Measurements from ENCODE around the gene GJA9. TPM values are rescaled to one million over a fixed set of nuclear protein-coding genes. Genes with fewer than 3 reads are reported as not detected.

The GJA9 gene
- total and polyA plus RNA-seq, 9 donors = not detected

DNA sequence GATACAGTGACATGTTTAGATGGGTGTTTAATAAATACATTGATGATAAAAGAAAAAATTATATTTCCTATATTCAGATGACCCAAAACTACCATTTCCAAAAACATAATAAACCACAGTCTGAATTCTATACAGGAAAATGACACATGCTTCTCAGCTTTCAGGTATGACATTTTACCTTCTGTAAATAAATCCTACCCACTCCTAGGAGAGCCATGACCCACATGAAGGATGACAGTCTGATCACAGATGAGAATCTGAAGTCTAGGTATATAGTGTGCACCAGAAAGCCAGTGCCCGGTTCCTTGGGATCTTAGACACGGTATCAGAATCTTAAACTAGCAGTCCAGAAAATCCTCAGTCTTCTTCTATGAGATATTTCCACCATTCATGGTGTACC, 3.7 kb upstream of the GJA9 start:
- no peaks in the 10 kb centered on the region for H3K4me1 ChIP-seq (ENCODE audit: insufficient read depth)

GRCh38 chr1:38875811-38876210, 5.6 kb downstream of the GJA9 start:
- DNase-seq = no peak
- 80 to 93% (median 89%) methylated on average over 2 of the region's 2 CpGs for WGBS, 3 donors
- intact Hi-C loops (cut with DNase I) = loop anchor here in 2 of 4 donors (10.0 kb wide), 1 partner anchor 119 kb away; the partner anchor contains the start of gene AKIRIN1 (in 2 of the 2)

More for the DNA sequence above, 3.7 kb upstream of the GJA9 start:
- TF ChIP-seq, protein P1, sequence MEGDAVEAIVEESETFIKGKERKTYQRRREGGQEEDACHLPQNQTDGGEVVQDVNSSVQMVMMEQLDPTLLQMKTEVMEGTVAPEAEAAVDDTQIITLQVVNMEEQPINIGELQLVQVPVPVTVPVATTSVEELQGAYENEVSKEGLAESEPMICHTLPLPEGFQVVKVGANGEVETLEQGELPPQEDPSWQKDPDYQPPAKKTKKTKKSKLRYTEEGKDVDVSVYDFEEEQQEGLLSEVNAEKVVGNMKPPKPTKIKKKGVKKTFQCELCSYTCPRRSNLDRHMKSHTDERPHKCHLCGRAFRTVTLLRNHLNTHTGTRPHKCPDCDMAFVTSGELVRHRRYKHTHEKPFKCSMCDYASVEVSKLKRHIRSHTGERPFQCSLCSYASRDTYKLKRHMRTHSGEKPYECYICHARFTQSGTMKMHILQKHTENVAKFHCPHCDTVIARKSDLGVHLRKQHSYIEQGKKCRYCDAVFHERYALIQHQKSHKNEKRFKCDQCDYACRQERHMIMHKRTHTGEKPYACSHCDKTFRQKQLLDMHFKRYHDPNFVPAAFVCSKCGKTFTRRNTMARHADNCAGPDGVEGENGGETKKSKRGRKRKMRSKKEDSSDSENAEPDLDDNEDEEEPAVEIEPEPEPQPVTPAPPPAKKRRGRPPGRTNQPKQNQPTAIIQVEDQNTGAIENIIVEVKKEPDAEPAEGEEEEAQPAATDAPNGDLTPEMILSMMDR (IDR thresholded peaks at IDR 0.05) = no peak
- 97 to 98% (median 97%) methylated on average over 2 of the region's 2 CpGs for WGBS, 3 donors
- no peak for DNase-seq
- intact Hi-C loops (cut with DNase I) = no loop called here
- no peak overlapping the region for H3K4me3 ChIP-seq
- no peaks in the 10 kb centered on the region for H3K27me3 ChIP-seq
- no peak overlapping the region for H3K27ac ChIP-seq
- no peaks in the 10 kb centered on the region for H3K36me3 ChIP-seq
- no peaks in the 10 kb centered on the region for H3K9me3 ChIP-seq

DNA sequence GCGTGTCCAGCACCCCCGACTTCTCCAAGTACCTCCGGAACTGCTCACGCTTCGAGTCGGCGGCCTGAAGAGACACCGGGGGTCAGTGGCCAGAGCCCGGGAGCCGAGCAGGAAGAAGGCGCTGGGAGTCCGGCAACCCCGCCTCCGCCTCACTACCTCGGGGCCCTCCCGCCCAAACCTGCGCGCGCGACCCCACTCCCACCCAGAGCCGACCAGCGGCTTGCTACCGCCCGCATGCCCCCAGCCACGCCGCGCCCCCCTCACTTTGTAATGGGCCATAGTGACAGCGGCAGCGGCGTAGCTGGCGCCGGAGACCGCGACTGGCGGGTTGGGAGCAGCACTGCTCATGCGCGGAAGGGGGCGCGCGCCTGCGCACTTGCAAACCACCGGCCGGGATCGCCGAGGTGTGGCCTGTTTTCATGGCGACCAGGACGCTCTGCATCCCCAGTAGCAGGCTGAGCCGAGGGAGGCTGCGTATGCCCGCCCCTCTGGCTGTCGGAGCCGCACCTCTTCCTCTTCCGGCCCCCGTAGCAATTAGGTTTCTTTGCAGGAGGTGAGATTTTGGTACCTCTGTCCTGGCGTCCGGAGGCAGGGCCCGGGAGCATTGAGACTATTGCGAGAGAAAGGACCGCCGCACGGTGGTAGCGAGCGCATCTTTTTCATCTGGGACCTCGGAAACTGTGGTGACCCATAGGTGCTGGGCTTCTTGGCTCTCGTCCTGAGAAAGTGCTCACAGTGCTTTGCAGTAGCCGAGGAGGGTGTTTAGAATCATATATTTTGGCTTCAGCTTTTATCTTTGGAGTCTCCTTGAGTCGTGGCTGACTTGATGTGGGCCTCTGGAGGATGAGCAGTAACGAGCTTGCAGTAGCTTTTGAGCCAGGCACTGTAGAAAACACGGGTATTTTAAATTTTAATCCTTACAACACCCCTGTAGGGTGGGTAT, 8.1 kb downstream of the GJA9 start, which contains the start of gene MYCBP:
Gene MYCBP (minus strand): TSS at position 322 of the 943 bp plus-strand sequence. CDS start 43 bp downstream, at position 279.
- H3K9me3 ChIP-seq = no peaks in the 10 kb centered on the region
- H3K27me3 ChIP-seq = no peaks in the 10 kb centered on the region
- DNase-seq = peak; percentile 94 to 97 (median 94)
- no peaks in the 10 kb centered on the region for H3K36me3 ChIP-seq
- peak within 1 kb of the TSS; percentile 98 for H3K4me3 ChIP-seq
- peak within 1 kb of the TSS; percentile 2 to 34 for H3K27ac ChIP-seq
- no peak for TF ChIP-seq EP300 (IDR thresholded peaks at IDR 0.05)
- TF ChIP-seq, protein P1 (IDR thresholded peaks at IDR 0.05) = peak in 2 of 3 donors; percentile 10 to 51
- no peaks in the 10 kb centered on the region for H3K4me1 ChIP-seq (ENCODE audit: insufficient read depth)
- intact Hi-C loops (cut with DNase I) = loop anchor here in 2 of 4 donors (5.0 to 10.0 kb wide), 2 partner anchors 122 to 209 kb away; partner anchors contain the start of gene AKIRIN1 (in 2 of the 2)
- 0 to 1% (median 0%) methylated on average over 39 to 69 of the region's 69 CpGs for WGBS, 3 donors

More at GRCh38 chr1:38875811-38876210, 5.6 kb downstream of the GJA9 start:
- Histone ChIP-seq H3K27me3 (no peaks in the 10 kb centered on the region), H3K36me3 (no peaks in the 10 kb centered on the region), H3K4me3 (no peak overlapping the region), H3K9me3 (no peaks in the 10 kb centered on the region), H3K4me1 (ENCODE audit: insufficient read depth) (no peaks in the 10 kb centered on the region), H3K27ac (no peak overlapping the region)
- TF ChIP-seq EP300 (IDR thresholded peaks at IDR 0.05) (no peak), POLR2A (IDR thresholded peaks at IDR 0.05) (no peak)
- TF ChIP-seq, protein P1 (IDR thresholded peaks at IDR 0.05) = no peak

- no peaks in the 10 kb centered on the region for H3K27me3 ChIP-seq
- H3K4me1 ChIP-seq (ENCODE audit: insufficient read depth) = no peaks in the 10 kb centered on the region
- no peak overlapping the region for H3K27ac ChIP-seq
- no peaks in the 10 kb centered on the region for H3K9me3 ChIP-seq
- no peaks in the 10 kb centered on the region for H3K36me3 ChIP-seq
- no peak for TF ChIP-seq POLR2A (IDR thresholded peaks at IDR 0.05)
- no peak for TF ChIP-seq EP300 (IDR thresholded peaks at IDR 0.05)
- TF ChIP-seq, protein P1 (IDR thresholded peaks at IDR 0.05) = no peak
- WGBS, 3 donors = 2 to 5% (median 2%) methylated on average over 24 to 25 of the region's 25 CpGs
- peak overlapping the region; percentile 98 for H3K4me3 ChIP-seq
- intact Hi-C loops (cut with DNase I) = loop anchor here in 2 of 4 donors (5.0 to 10.0 kb wide), 2 partner anchors 122 to 210 kb away; partner anchors contain the start of gene AKIRIN1 (in 2 of the 2)
- no peak for DNase-seq
Measured at GRCh38 chr1:38872401-38873026, 8.9 kb downstream of the GJA9 start.
